Activated T-helper 1 cell treated with anti-CD3 and anti-CD28 coated beads, Interleukin-12 subunit alpha, Interleukin-12 subunit beta, Interleukin-2, Interleukin-4 antibody, amounts not matched to agents 30 ng/mL and 10 ng/mL and 1 ng/mL, durations not matched to agents 14 hours and 24 hours and 36 hours (primary cell): Measurements from ENCODE around the gene CD82. TPM values are rescaled to one million over a fixed set of nuclear protein-coding genes. Genes with fewer than 3 reads are reported as not detected.
"Not testable (repeated sequence)": the region's sequence is repeated elsewhere in the genome, so short reads cannot be mapped to it uniquely, and the experiment has no call there.

Source experiments
- DNase-seq: peaks from one replicate; pipeline ENCODE4 v3.0.0; 2021; ENCODE audit warnings: low spot score
- H3K27ac Mint-ChIP-seq: one replicate; pipeline ENCODE4 v1.8.0; 2021; ENCODE audit warnings: mild to moderate bottlenecking, mixed read lengths
- H3K27me3 Mint-ChIP-seq: one replicate; pipeline ENCODE4 v1.8.0; 2022; ENCODE audit warnings: mild to moderate bottlenecking, moderate library complexity, mixed read lengths; ENCODE audit not compliant: insufficient read depth
- H3K36me3 Mint-ChIP-seq: one replicate; pipeline ENCODE4 v1.8.0; 2021; ENCODE audit warnings: low read depth, mixed read lengths
- H3K4me1 Mint-ChIP-seq: one replicate; pipeline ENCODE4 v1.8.0; 2021; ENCODE audit warnings: low read depth, mixed read lengths
- H3K4me3 Mint-ChIP-seq: one replicate; pipeline ENCODE4 v1.8.0; 2021; ENCODE audit warnings: mild to moderate bottlenecking, moderate library complexity, mixed read lengths
- H3K9me3 Mint-ChIP-seq: one replicate; pipeline ENCODE4 v1.8.0; 2021; ENCODE audit warnings: mixed read lengths
- intact Hi-C: fragments of 100-400 bp; cut with micrococcal nuclease; formaldehyde crosslinking; loops from one replicate; pipeline ENCODE4 v1.15.1; 2024
- total RNA-seq: library from RNA; stranded (reverse); gene quantifications from 2 replicates; pipeline ENCODE4 v1.2.3, GENCODE V29; 2022

The CD82 gene
- total RNA-seq, 1 donor from 2014 or later: 500 TPM

- Mint-ChIP-seq H3K36me3 (no peaks in the 10 kb centered on the region), H3K27ac (no peak overlapping the region), H3K27me3 (peaks cover 3% of the 10 kb centered on the region), H3K4me3 (no peak overlapping the region), H3K9me3 (no peaks in the 10 kb centered on the region), H3K4me1 (peaks cover 36% of the 10 kb centered on the region)
- intact Hi-C loops: loop anchor here (5.0 kb wide), 1 partner anchor 335 kb away; no protein-coding TSS in a partner anchor
- DNase-seq: no peak
Observed at GRCh38 chr11:44557464-44557863, 8.0 kb upstream of the CD82 start.

- Mint-ChIP-seq H3K27me3 (peaks cover 2% of the 10 kb centered on the region), H3K9me3 (no peaks in the 10 kb centered on the region), H3K4me3 (peak overlapping the region; percentile 5), H3K36me3 (no peaks in the 10 kb centered on the region), H3K27ac (peak overlapping the region; percentile 74), H3K4me1 (peaks cover 47% of the 10 kb centered on the region)
- no peak for DNase-seq
- intact Hi-C loops: loop anchor here (5.0 kb wide), 1 partner anchor 333 kb away; no protein-coding TSS in a partner anchor
Observed at GRCh38 chr11:44559207-44559939, 6.1 kb upstream of the CD82 start.

- not testable (repeated sequence) for DNase-seq, H3K36me3 Mint-ChIP-seq, H3K9me3 Mint-ChIP-seq, H3K27me3 Mint-ChIP-seq, H3K4me3 Mint-ChIP-seq
- intact Hi-C loops: loop anchor here (5.0 to 10.0 kb wide), 2 partner anchors 332 to 1245 kb away; partner anchors contain the start of gene API5
- Mint-ChIP-seq H3K27ac (peak overlapping the region; percentile 74), H3K4me1 (peaks cover 47% of the 10 kb centered on the region)
Observed at GRCh38 chr11:44559940-44560300, 5.5 kb upstream of the CD82 start.

GRCh38 chr11:44561275-44561805 lies 4.1 kb upstream of the CD82 start:
- no peak for DNase-seq
- Mint-ChIP-seq H3K27ac (peak overlapping the region; percentile 31), H3K36me3 (peaks cover under 1% of the 10 kb centered on the region), H3K27me3 (peaks cover 2% of the 10 kb centered on the region), H3K9me3 (no peaks in the 10 kb centered on the region), H3K4me1 (peaks cover 47% of the 10 kb centered on the region), H3K4me3 (no peak overlapping the region)
- intact Hi-C loops: loop anchor here (10.0 kb wide), 1 partner anchor 1247 kb away; the partner anchor contains the start of gene API5

- Mint-ChIP-seq H3K9me3 (no peaks in the 10 kb centered on the region), H3K4me3 (no peak overlapping the region), H3K27ac (no peak overlapping the region), H3K36me3 (peaks cover 8% of the 10 kb centered on the region), H3K4me1 (peaks cover 47% of the 10 kb centered on the region), H3K27me3 (no peaks in the 10 kb centered on the region)
- intact Hi-C loops: loop anchor here (10.0 kb wide), 1 partner anchor 1247 kb away; the partner anchor contains the start of gene API5
- no peak for DNase-seq
Observed at GRCh38 chr11:44561964-44562734, 3.3 kb upstream of the CD82 start.

- no peak overlapping the region for H3K27ac Mint-ChIP-seq
- intact Hi-C loops: loop anchor here (10.0 kb wide), 1 partner anchor 1248 kb away; the partner anchor contains the start of gene API5
- no peaks in the 10 kb centered on the region for H3K9me3 Mint-ChIP-seq
- peak overlapping the region; percentile 12 for H3K4me3 Mint-ChIP-seq
- DNase-seq: no peak
- peaks cover 16% of the 10 kb centered on the region for H3K36me3 Mint-ChIP-seq
- peaks cover 53% of the 10 kb centered on the region for H3K4me1 Mint-ChIP-seq
- H3K27me3 Mint-ChIP-seq: no peaks in the 10 kb centered on the region
Observed at GRCh38 chr11:44562845-44563460, 2.5 kb upstream of the CD82 start.

GRCh38 chr11:44563711-44564110 lies 1.8 kb upstream of the CD82 start:
- peaks cover 61% of the 10 kb centered on the region for H3K4me1 Mint-ChIP-seq
- intact Hi-C loops: loop anchor here (2.0 to 10.0 kb wide), 4 partner anchors 299 to 1249 kb away; partner anchors contain the start of genes API5 and HSD17B12

GRCh38 chr11:44564166-44564565 lies 1.3 kb upstream of the CD82 start:
- Mint-ChIP-seq H3K27me3 (no peaks in the 10 kb centered on the region), H3K4me1 (peaks cover 64% of the 10 kb centered on the region), H3K4me3 (peak overlapping the region; percentile 92), H3K9me3 (no peaks in the 10 kb centered on the region), H3K27ac (no peak overlapping the region), H3K36me3 (peaks cover 19% of the 10 kb centered on the region)
- intact Hi-C loops: loop anchor here (2.0 to 10.0 kb wide), 4 partner anchors 299 to 1249 kb away; partner anchors contain the start of genes API5 and HSD17B12
- no peak for DNase-seq

More at GRCh38 chr11:44563711-44564110, 1.8 kb upstream of the CD82 start:
- Mint-ChIP-seq H3K36me3 (peaks cover 19% of the 10 kb centered on the region), H3K27me3 (no peaks in the 10 kb centered on the region), H3K9me3 (no peaks in the 10 kb centered on the region), H3K4me3 (peak overlapping the region; percentile 57), H3K27ac (no peak overlapping the region)
- no peak for DNase-seq

- Mint-ChIP-seq H3K4me1 (peaks cover 64% of the 10 kb centered on the region), H3K27me3 (no peaks in the 10 kb centered on the region), H3K9me3 (no peaks in the 10 kb centered on the region), H3K4me3 (peak overlapping the region; percentile 92), H3K27ac (peak overlapping the region; percentile 61), H3K36me3 (peaks cover 22% of the 10 kb centered on the region)
- DNase-seq: no peak
- intact Hi-C loops: loop anchor here (1.0 to 10.0 kb wide), 11 partner anchors 11 to 1283 kb away; partner anchors contain the start of genes API5, CRY2, HSD17B12 and TSPAN18
Observed at GRCh38 chr11:44564670-44565210, 723 bp upstream of the CD82 start.

GRCh38 chr11:44565953-44566949 lies 788 bp downstream of the CD82 start:
- DNase-seq: no peak
- H3K36me3 Mint-ChIP-seq: peaks cover 33% of the 10 kb centered on the region
- peak overlapping the region; percentile 92 for H3K4me3 Mint-ChIP-seq
- H3K27me3 Mint-ChIP-seq: no peaks in the 10 kb centered on the region
- peaks cover 66% of the 10 kb centered on the region for H3K4me1 Mint-ChIP-seq
- H3K27ac Mint-ChIP-seq: peak overlapping the region; percentile 92
- no peaks in the 10 kb centered on the region for H3K9me3 Mint-ChIP-seq
- intact Hi-C loops: loop anchor here (1.0 to 10.0 kb wide), 11 partner anchors 9 to 1281 kb away; partner anchors contain the start of genes API5, CRY2, HSD17B12 and TSPAN18
